ENCODE data around the gene MED26. TPM values are rescaled to one million over a fixed set of nuclear protein-coding genes. Genes with fewer than 3 reads are reported as not detected.
"Not testable (repeated sequence)": the region's sequence is repeated elsewhere in the genome, so short reads cannot be mapped to it uniquely, and the experiment has no call there.

Gene MED26
- total RNA-seq, 1 donor from 2014 or later = 2.4 TPM

GRCh38 chr19:16651421-16652188 is 23.6 kb upstream of the MED26 start:
- not testable (repeated sequence) for DNase-seq (ENCODE audit: low read depth in 2 of 2)

GRCh38 chr19:16650821-16651220 is 22.8 kb upstream of the MED26 start:
- no peak for DNase-seq (ENCODE audit: low read depth in 2 of 2)

DNA sequence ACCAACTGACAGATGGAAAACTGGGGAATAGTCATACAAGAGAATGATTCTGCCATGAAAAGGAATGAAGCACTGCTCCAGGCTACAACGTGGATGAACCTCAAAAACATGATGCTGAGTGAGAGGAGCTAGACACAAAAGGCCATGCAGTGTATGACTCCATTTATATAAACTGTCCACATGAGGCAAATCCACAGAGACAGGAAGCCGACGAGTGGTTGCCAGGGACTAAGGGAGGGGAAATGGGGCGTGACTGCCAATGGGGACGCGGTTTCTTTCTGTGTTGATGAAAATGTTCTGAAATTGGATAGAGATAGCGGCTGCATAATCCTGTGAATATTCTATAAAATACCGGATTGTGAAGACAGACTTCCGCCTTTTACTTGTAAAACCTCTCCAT is 21.7 kb upstream of the MED26 start:
- peak; percentile 60 to 67 for DNase-seq (ENCODE audit: low read depth in 2 of 2)

DNA sequence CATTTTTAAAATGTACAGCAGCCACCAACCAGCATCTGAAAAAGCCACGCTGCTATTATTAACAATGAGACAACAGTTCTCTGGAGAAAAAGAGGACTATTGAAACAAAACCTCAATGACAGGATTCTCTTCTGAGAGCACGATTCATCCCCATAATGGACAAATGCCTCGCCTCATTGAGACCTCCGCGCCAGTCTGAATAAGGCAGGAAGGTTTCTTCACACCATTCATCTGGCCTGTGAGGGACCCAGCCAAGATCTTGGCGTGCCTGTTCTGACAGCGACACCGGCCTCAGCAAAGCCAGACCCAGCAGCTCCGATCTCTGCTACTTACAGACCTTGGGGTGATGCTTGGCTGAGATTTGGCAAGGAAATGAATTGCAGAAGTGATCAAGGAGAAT is 17.1 kb upstream of the MED26 start:
- DNase-seq (ENCODE audit: low read depth in 2 of 2) = no peak

DNA sequence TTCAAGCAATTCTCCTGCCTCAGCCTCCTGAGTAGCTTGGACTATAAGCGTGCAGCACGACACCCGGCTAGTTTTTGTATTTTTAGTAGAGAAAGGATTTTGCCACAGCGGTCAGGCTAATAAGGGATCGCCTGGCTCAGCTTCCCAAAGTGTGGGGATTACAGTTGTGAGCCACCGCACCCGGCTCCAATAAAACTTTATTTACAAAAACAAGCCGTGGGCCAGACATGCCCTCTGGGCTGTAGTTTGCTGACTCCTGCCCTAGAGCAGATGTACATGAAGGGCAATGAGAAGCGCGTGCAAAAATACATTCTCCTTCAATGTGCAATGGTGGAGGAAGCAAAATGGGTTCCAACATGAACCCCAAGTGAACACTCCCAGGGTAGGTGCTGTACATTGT is 13.7 kb upstream of the MED26 start:
- DNase-seq (ENCODE audit: low read depth in 2 of 2) = no peak

- no peak for DNase-seq (ENCODE audit: low read depth in 2 of 2)
Observed at GRCh38 chr19:16640951-16641350, 12.9 kb upstream of the MED26 start.

DNA sequence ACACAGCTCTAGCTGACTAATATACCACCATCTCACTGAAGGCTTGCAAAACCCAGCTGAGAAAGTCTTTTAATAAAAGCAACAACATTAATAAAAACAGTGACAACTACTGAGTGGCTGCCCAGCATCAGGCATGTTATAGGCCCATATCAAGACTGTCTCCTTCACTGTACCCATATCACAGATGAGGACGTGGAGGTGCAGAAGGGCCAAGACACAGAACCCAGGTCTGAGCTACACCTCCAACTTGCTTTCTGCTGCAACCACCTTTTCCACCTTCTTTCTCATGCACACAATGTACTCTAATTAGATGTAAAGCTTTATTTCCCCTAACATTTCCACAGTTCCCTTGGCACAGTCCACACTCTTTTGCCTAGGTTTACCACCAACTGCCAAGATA is 10.7 kb upstream of the MED26 start:
- no peak for DNase-seq (ENCODE audit: low read depth in 2 of 2)

GRCh38 chr19:16637535-16637934 is 9.5 kb upstream of the MED26 start:
- DNase-seq (ENCODE audit: low read depth in 2 of 2) = no peak

DNA sequence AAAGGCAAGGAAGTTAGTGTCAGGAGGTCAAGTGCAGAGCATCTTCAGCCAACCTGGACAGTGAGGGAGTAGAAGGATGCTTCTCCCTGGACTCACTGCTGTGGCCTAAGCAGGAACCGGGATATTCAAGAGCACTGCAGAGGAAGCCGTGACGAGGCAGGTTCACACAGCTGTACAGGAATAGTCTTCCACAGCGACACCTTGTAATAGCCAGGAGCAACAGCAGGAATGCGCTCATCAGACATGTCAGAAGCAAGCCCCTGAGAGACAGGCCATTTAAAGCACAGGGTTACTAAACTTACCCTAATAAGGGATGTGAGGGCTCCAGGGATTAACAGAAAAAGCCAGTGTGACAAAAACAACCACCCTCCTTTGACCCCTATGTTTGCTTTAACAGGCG is 3.5 kb upstream of the MED26 start:
- no peak for DNase-seq (ENCODE audit: low read depth in 2 of 2)

DNA sequence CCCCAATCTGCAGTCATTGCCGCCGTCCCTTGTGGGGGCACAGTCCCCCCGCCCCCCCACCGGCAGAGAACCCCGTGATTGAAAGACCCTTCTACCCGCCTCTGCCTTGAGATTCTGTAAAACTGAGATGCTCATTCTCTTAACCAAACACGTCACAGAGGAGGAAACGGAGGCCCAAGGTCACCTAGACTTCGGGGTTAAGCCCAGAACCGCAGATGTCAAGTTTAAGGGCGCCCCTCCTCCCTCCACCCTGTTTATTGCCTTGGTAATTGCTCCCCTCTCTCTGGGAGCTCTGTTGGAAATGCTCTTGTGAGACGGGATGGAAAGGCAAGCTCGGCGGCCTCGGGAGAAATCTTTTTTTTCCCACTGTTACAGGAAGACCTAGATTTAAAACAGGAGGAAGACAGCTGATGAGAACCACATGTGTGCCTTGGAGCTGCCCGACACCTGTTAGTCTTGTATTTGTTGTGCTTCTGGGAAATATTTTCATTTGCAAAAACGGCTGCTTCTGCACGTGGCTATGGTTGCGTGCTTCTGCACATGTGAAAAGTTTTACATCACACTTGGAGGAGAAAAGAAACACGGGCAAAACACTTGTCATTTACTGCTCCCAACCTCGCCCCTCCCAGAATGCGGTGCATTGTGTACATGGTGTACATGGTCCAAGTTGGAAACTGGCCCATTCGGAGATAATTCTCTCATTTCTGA is 1.1 kb upstream of the MED26 start:
- peak in 1 of 2 donors; percentile 35 for DNase-seq (ENCODE audit: low read depth in 2 of 2)

GRCh38 chr19:16627928-16628182 is 149 bp downstream of the MED26 start:
- no peak for DNase-seq (ENCODE audit: low read depth in 2 of 2)

DNA sequence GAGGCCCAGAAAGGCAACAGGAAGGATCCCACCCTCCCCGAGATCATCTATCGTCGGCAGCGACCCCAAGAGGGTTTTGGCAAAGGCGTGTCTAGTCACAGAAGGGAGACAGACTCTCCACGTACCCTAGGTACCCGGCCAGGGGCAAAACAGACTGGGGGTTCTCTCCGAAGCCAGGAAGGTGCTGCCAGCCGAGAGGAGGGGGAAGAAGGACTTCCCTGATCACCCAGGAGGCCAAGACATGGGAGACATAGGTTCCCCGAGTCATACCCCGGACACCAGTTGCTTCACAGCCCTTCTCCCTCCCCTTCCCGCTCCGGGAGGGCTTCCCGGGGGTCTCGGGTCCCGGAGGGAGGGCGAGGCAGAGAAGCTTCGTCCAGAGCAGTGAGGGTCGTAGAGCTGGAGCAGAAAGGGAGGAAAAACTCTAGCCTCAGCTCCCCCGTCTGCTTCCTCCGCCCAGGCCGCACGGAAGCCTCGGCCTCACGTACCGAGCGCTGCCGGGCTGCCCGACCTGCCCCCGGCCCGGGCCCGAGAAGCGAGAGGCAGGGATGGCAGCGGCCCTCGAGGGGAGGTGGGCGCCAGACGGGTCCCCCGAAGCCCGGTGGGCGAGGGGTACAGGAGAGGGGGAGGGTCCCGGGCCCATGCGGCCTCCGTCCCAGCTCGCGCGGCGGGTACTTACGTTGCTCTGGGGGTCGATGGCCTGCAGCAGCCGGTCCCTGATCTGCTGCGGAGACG is 644 bp downstream of the MED26 start:
- DNase-seq (ENCODE audit: low read depth in 2 of 2) = peak in 1 of 2 donors; percentile 17

DNA sequence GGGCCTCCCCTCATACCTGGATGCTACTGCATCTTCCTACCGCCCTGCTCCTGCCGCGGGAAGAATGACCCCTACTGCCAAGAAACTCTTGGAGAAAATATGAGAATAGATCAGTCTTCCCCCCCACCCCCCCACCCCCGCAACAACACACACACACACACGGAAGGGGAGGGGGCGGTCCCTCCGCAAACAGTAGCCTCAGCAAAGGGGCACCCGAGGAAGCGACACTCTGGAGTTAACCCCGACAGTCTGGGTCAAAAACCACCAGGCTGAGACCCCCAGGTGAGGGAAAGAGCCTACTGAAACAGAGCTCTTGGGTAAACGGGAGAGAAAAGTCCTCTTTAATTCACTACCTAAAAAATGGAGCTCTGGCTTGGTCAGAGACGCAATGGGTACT is 1.2 kb downstream of the MED26 start:
- DNase-seq (ENCODE audit: low read depth in 2 of 2) = peak in 1 of 2 donors; percentile 13

- DNase-seq (ENCODE audit: low read depth in 2 of 2) = peak in 1 of 2 donors; percentile 41
Observed at GRCh38 chr19:16625163-16625958, 2.6 kb downstream of the MED26 start.

- no peak for DNase-seq (ENCODE audit: low read depth in 2 of 2)
Observed at GRCh38 chr19:16624236-16624635, 3.8 kb downstream of the MED26 start.

DNA sequence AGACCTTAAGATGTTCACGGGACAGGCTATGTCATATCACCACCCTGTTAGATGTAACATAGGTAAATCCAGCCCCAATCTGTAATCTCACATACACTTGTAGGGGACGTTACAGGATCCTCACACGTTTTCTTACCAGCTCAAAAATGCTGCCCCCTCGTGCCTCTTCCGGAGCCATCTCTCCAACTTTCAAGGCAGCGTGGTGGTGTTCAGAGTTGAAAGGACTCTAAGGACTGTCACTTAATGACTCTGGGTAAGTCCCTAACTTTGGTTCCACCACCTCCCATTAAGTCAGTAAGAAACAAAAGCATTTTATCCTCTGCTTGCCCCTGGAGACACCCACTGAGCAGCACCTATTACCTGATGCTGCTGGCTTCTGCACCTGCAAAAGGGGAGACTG is 4.4 kb downstream of the MED26 start:
- no peak for DNase-seq (ENCODE audit: low read depth in 2 of 2)

DNA sequence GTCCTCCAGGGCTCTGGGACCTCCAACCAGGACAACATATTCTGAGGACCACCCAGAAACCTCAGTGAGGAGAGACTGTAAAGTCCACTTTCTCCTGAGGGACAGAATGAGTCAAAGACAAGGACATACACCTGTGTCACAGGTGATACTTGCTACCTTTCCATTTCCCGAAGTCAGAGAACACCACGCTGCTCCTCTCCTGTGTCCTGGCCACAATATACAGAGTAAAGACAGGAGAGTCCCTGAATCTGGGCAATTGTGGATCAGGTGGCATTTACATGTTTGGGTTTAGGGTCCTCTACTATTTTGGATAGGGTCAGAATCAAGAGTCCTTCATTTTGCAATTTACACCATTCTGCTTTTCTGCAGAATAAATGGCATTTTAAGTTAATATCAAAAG is 4.9 kb downstream of the MED26 start:
- no peak for DNase-seq (ENCODE audit: low read depth in 2 of 2)

GRCh38 chr19:16621165-16621800 is 6.7 kb downstream of the MED26 start:
- DNase-seq (ENCODE audit: low read depth in 2 of 2) = no peak

DNA sequence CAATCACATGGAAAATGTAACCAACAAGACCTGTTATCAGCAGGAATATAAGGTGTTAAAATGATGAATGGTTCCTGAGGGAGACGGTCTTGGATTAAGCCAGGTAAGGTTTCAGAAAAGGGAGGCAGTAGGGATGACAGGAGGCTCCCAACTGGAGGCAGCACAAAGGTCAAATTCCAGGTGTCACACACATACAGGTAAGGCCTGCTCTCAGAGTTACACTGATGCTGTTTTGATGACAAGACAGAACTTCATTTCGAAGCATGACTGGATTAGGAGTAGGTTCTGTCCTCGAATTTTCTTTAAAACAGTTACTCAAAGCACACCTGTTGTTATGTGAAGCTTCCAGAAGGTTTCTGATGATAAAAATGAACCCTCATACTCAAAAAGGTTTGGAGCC is 7.4 kb downstream of the MED26 start:
- no peak for DNase-seq (ENCODE audit: low read depth in 2 of 2)

- no peak for DNase-seq (ENCODE audit: low read depth in 2 of 2)
Observed at GRCh38 chr19:16620018-16620417, 8.0 kb downstream of the MED26 start.

- no peak for DNase-seq (ENCODE audit: low read depth in 2 of 2)
Observed at GRCh38 chr19:16619457-16619856, 8.5 kb downstream of the MED26 start.
